ENCODE data around the gene ANKRD55.
"Not testable (repeated sequence)": the region's sequence is repeated elsewhere in the genome, so short reads cannot be mapped to it uniquely, and the experiment has no call there.

ANKRD55 gene

GRCh38 chr5:56128113-56128512, 105.0 kb downstream of the ANKRD55 start:
- no peak overlapping the region for H3K27ac Mint-ChIP-seq
- H3K4me3 Mint-ChIP-seq = no peak overlapping the region
- DNase-seq (ENCODE audit: low spot score in 2 of 2) (no peak), ATAC-seq (no peak)
- no peaks in the 10 kb centered on the region for H3K4me1 Mint-ChIP-seq
- H3K36me3 Mint-ChIP-seq = no peaks in the 10 kb centered on the region
- peaks cover 6% of the 10 kb centered on the region for H3K9me3 Mint-ChIP-seq

GRCh38 chr5:56126487-56127179, 106.5 kb downstream of the ANKRD55 start:
- peaks cover 6% of the 10 kb centered on the region for H3K9me3 Mint-ChIP-seq
- DNase-seq (ENCODE audit: low spot score in 2 of 2) = no peak
- no peak overlapping the region for H3K27ac Mint-ChIP-seq
- H3K36me3 Mint-ChIP-seq = no peaks in the 10 kb centered on the region
- no peak for ATAC-seq
- H3K4me1 Mint-ChIP-seq = no peaks in the 10 kb centered on the region
- no peak overlapping the region for H3K4me3 Mint-ChIP-seq

GRCh38 chr5:56123531-56124243, 109.4 kb downstream of the ANKRD55 start:
- Mint-ChIP-seq H3K4me1 (no peaks in the 10 kb centered on the region), H3K36me3 (no peaks in the 10 kb centered on the region), H3K9me3 (no peaks in the 10 kb centered on the region), H3K27ac (no peak overlapping the region), H3K4me3 (no peak overlapping the region)
- no peak for ATAC-seq
- no peak for DNase-seq (ENCODE audit: low spot score in 2 of 2)

- not testable (repeated sequence) for H3K9me3 Mint-ChIP-seq; H3K27ac Mint-ChIP-seq; H3K36me3 Mint-ChIP-seq; H3K4me1 Mint-ChIP-seq; H3K4me3 Mint-ChIP-seq; DNase-seq (ENCODE audit: low spot score in 2 of 2); ATAC-seq
Measured at GRCh38 chr5:56122360-56122985, 110.7 kb downstream of the ANKRD55 start.

GRCh38 chr5:56119050-56119449, 114.1 kb downstream of the ANKRD55 start:
- no peak for DNase-seq (ENCODE audit: low spot score in 2 of 2)
- ATAC-seq = no peak
- Mint-ChIP-seq H3K27ac (no peak overlapping the region), H3K4me3 (no peak overlapping the region), H3K4me1 (no peaks in the 10 kb centered on the region), H3K36me3 (no peaks in the 10 kb centered on the region), H3K9me3 (no peaks in the 10 kb centered on the region)

DNA sequence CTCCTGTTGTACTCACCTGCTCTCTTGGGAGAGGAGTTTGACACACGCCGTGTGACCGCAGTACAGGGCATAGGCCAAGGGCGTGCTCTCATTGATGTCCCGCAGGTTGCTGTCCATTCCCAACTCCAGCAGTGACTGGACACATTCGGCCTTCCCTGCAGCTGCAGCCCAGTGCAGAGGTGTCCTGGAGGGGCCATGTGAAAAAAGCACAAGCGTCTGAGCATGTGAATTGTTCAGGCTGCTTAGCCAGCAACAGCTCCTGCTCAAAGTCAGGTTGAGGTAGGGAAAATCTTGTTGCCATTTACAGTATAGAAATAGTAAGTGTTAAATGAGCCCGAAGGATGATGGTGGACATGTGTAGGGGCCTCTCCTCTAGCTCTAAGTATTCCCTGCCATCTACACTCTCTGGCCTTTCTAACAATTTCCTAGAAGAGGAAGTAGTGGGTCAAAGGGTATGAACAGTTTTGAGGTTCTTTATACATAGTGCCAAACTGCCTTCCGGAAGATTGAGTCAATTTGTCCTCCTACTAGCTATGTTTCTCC, 116.5 kb downstream of the ANKRD55 start:
- no peak overlapping the region for H3K4me3 Mint-ChIP-seq
- DNase-seq (ENCODE audit: low spot score in 2 of 2) = no peak
- no peaks in the 10 kb centered on the region for H3K9me3 Mint-ChIP-seq
- H3K27ac Mint-ChIP-seq = no peak overlapping the region
- H3K36me3 Mint-ChIP-seq = no peaks in the 10 kb centered on the region
- ATAC-seq = no peak
- no peaks in the 10 kb centered on the region for H3K4me1 Mint-ChIP-seq

GRCh38 chr5:56115589-56115988, 117.5 kb downstream of the ANKRD55 start:
- no peak overlapping the region for H3K27ac Mint-ChIP-seq
- H3K4me3 Mint-ChIP-seq = no peak overlapping the region
- no peaks in the 10 kb centered on the region for H3K9me3 Mint-ChIP-seq
- H3K36me3 Mint-ChIP-seq = no peaks in the 10 kb centered on the region
- no peak for ATAC-seq
- no peak for DNase-seq (ENCODE audit: low spot score in 2 of 2)
- H3K4me1 Mint-ChIP-seq = no peaks in the 10 kb centered on the region

DNA sequence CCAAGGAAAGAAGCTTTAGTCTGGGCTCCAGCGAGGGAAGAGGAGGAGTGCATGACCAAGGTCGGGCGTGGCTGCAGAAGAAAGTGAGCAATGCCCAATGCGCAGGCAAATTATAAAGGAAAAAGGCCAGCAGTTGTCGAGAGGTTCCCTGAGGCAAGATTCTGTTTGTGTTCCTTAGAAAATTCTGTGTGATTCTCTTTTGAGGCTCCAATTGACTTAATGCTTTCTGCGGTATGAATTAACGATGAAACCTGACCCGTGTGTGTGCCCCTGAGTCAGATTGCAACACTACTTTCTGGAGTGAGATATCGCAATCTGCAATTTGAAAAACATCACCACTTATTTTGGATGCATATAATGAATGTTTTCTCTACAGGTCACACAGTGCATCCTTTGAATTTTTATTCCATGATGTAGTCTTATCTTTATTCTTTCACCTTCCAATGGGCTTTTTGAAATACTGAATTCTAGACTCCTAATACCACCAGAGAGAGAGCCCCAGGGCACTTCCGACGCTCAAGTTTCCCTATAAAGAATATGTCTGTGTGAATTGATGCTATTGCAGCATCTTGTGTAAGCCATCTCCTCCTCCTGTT, 120.5 kb downstream of the ANKRD55 start:
- DNase-seq (ENCODE audit: low spot score in 2 of 2) (no peak), ATAC-seq (no peak)
- Mint-ChIP-seq H3K9me3 (no peaks in the 10 kb centered on the region), H3K36me3 (no peaks in the 10 kb centered on the region), H3K4me3 (no peak overlapping the region), H3K4me1 (no peaks in the 10 kb centered on the region), H3K27ac (no peak overlapping the region)

DNA sequence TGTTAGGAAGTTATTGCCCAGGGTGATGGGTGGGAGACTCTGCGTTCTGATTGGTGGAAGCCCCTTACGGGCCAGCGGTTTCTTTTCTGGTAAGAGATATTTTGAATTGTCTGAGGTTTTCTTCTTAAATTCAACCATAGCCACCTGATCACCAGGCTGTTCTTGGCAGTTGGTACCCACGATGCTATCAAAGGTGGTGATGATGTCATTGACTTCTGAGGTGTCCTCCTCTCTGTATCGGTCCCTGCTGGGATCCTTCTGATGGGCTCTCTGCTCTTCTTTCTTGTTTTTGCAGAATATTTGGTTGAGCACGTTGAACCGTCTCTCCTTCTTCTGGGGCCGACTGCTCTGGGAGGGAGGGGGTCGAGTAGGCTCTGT, 121.7 kb downstream of the ANKRD55 start:
- Mint-ChIP-seq H3K4me3 (no peak overlapping the region), H3K27ac (no peak overlapping the region), H3K9me3 (no peaks in the 10 kb centered on the region), H3K4me1 (no peaks in the 10 kb centered on the region), H3K36me3 (no peaks in the 10 kb centered on the region)
- ATAC-seq (no peak), DNase-seq (ENCODE audit: low spot score in 2 of 2) (no peak)

DNA sequence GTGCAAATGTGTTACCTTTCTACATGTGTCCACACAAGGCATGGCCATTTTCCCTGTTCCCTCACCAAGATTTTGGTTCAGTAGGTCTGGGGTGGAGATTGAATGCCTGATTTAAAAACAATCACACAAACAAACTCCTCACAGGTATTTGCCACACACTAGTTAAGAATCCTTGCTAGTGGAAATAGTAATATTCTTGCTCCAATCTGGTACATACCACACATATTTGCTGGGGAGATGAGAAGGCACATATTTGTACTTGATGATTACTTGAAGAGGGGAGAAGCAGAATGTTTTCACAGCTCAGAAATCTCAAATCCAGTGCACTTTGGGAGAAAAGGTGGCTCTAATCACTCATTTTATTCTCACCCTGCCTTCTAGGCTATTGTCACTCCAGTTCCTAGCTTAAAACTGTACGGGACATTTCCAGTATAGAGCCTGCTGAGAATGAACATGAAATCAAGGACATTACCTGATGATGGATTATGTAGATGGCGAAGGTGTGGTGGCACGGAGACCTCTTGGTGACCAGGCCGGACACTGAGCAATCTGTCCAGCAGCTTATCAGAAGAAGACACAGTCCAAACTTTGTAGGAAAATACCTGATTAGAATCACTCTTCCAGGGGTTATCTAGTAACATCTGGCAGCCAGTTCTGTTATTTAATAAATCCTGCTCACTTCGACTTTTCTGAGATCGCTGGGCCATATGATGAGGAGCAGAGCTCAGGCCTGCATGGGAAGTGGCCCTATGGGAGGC, 122.3 kb downstream of the ANKRD55 start:
- Mint-ChIP-seq H3K9me3 (no peaks in the 10 kb centered on the region), H3K36me3 (no peaks in the 10 kb centered on the region), H3K4me1 (no peaks in the 10 kb centered on the region), H3K4me3 (no peak overlapping the region), H3K27ac (no peak overlapping the region)
- ATAC-seq (no peak), DNase-seq (ENCODE audit: low spot score in 2 of 2) (no peak)

DNA sequence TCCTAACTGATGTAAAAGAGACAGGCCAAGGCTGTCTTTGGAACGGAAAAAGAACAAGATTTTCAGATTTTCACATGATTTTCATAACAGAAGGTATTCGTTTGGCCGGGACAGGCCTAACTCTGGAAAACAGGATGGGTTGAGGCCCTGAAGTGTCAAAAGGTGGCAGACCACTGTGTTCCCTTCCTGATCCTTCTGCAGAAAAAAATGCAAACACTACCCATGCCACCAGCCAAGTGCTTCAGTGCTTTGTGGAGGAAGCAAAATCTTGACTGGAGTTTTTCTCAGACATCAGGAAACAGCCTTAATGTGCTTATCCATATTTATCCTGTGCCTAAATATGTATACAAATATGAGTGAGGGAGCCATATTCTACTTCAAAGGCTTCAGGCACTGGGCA, 124.9 kb downstream of the ANKRD55 start:
- H3K36me3 Mint-ChIP-seq = no peaks in the 10 kb centered on the region
- no peak overlapping the region for H3K27ac Mint-ChIP-seq
- no peak overlapping the region for H3K4me3 Mint-ChIP-seq
- DNase-seq (ENCODE audit: low spot score in 2 of 2) = no peak
- no peaks in the 10 kb centered on the region for H3K4me1 Mint-ChIP-seq
- ATAC-seq = no peak
- H3K9me3 Mint-ChIP-seq = no peaks in the 10 kb centered on the region

GRCh38 chr5:56106837-56107236, 126.3 kb downstream of the ANKRD55 start:
- Mint-ChIP-seq H3K27ac (no peak overlapping the region), H3K4me3 (no peak overlapping the region), H3K9me3 (no peaks in the 10 kb centered on the region), H3K36me3 (no peaks in the 10 kb centered on the region), H3K4me1 (no peaks in the 10 kb centered on the region)
- ATAC-seq = no peak
- no peak for DNase-seq (ENCODE audit: low spot score in 2 of 2)

- Mint-ChIP-seq H3K4me1 (no peaks in the 10 kb centered on the region), H3K4me3 (no peak overlapping the region), H3K27ac (no peak overlapping the region), H3K36me3 (no peaks in the 10 kb centered on the region), H3K9me3 (no peaks in the 10 kb centered on the region)
- DNase-seq (ENCODE audit: low spot score in 2 of 2) (no peak), ATAC-seq (no peak)
Measured at GRCh38 chr5:56105511-56106291, 127.4 kb downstream of the ANKRD55 start.

DNA sequence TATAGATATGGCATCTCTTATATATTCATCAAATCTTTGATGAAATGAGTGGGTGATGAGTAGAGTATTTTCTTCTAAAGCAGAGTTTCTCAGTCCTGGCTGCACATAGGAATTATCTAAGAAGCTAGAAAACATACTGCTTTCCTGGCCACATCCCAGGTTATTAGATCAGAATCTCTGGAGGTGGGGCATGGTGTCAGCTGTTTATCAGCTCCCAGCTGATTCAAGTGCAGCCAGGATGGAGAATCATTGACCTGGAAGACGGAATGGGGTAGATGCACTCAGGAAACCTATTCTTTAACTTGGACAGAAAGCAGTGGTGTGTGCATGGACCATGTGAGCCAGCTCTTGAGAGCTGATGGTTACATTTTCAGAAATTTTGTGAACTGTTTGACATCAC, 130.2 kb downstream of the ANKRD55 start:
- no peak for DNase-seq (ENCODE audit: low spot score in 2 of 2)
- H3K4me1 Mint-ChIP-seq = no peaks in the 10 kb centered on the region

More for the DNA sequence above, 130.2 kb downstream of the ANKRD55 start:
- no peak overlapping the region for H3K27ac Mint-ChIP-seq
- no peaks in the 10 kb centered on the region for H3K36me3 Mint-ChIP-seq
- no peaks in the 10 kb centered on the region for H3K9me3 Mint-ChIP-seq
- H3K4me3 Mint-ChIP-seq = no peak overlapping the region
- ATAC-seq = no peak

All from stimulated activated effector memory CD8-positive, alpha-beta T cell treated with anti-CD3 and anti-CD28 coated beads, Interleukin-12 subunit alpha, Interleukin-12 subunit beta, amount 100 ng/mL, for 72 hours (primary cell).